LNCAP (cell line): ENCODE measurements around the gene JAKMIP1.
A peak's percentile ranks its signal among the peaks of the same experiment; 100 is the strongest.

Source experiments
- TF ChIP-seq, protein P1 (sequence below): fragments of 450-650 bp; IDR thresholded peaks from 2 replicates; pipeline ENCODE4 v1.5.1; 2017; ENCODE audit warnings: mild to moderate bottlenecking

The JAKMIP1 gene

DNA sequence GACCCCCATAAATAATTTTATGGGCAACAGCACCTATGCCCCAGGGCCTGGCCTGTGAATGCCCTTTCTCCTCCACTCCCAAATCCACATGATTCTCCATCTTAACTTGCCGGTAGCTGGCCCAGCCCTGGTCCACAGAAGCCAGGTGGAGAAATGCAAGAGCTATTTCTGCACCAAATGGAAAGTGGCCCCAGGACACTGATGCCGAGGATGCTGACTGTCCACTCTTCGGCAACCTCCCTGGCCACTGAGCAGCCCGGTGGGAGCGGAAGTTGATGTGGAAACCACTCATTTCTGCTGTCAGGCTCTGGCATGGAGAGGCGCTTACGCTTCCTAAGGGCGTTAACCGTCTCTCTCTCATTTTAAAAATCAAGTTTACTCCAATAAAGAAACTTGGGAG is 58.8 kb downstream of the JAKMIP1 start:
- TF ChIP-seq, protein P1, sequence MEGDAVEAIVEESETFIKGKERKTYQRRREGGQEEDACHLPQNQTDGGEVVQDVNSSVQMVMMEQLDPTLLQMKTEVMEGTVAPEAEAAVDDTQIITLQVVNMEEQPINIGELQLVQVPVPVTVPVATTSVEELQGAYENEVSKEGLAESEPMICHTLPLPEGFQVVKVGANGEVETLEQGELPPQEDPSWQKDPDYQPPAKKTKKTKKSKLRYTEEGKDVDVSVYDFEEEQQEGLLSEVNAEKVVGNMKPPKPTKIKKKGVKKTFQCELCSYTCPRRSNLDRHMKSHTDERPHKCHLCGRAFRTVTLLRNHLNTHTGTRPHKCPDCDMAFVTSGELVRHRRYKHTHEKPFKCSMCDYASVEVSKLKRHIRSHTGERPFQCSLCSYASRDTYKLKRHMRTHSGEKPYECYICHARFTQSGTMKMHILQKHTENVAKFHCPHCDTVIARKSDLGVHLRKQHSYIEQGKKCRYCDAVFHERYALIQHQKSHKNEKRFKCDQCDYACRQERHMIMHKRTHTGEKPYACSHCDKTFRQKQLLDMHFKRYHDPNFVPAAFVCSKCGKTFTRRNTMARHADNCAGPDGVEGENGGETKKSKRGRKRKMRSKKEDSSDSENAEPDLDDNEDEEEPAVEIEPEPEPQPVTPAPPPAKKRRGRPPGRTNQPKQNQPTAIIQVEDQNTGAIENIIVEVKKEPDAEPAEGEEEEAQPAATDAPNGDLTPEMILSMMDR, result no peak

GRCh38 chr4:6137747-6138135 is 62.6 kb downstream of the JAKMIP1 start:
- TF ChIP-seq, protein P1, result no peak

GRCh38 chr4:6137027-6137746 is 63.2 kb downstream of the JAKMIP1 start:
- TF ChIP-seq, protein P1, result no peak

DNA sequence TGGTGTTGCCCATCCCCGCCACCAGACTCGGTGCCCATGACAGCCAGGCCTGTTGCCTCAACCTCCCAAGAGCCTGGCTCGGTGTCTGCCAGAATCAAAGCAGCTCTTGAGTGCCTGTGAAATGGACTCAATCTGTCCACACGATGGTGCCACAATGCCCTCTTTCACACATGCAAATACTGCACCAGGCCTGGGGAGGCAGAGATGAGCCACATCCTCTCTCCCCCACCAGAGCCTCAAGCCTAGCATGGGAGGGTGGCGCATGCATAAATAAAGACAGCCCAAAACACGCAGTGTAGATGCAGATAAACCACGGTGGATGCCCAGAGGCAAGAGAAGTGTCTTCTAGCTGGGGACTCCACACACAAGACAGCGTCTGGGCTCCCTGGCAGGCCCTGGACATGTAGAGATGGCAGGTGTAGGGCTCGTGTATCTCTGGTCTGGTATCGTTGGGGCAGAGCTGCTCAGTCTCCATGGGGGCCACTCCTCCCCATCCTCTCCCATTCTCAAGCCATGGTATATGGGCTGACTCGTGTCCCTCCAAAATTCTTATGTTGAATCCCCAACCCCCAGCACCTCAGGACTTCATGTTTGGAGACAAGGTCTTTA is 65.6 kb downstream of the JAKMIP1 start:
- TF ChIP-seq, protein P1, result peak; percentile 48; the same call in 1 of the 2 replicates

GRCh38 chr4:6132716-6133115 is 67.6 kb downstream of the JAKMIP1 start:
- TF ChIP-seq, protein P1, result no peak

GRCh38 chr4:6128221-6128850 is 72.0 kb downstream of the JAKMIP1 start:
- TF ChIP-seq, protein P1, result no peak

GRCh38 chr4:6126971-6127745 is 73.2 kb downstream of the JAKMIP1 start:
- TF ChIP-seq, protein P1, result no peak
